Natural killer cell (primary cell): ENCODE data around the gene ZNF26. TPM values are rescaled to one million over a fixed set of nuclear protein-coding genes. Genes with fewer than 3 reads are reported as not detected.
"Not testable (repeated sequence)": the region's sequence is repeated elsewhere in the genome, so short reads cannot be mapped to it uniquely, and the experiment has no call there.

Source experiments
- ATAC-seq, 3 donors: fragments of 150-1000 bp in 2 of 3; fragments of 200-7000 bp in 1 of 3; cut with Tn5 transposase; 1 replicate in 1 of 3; 2 replicates in 2 of 3; pipeline ENCODE4 v1.10.0; 2021; ENCODE audit warnings: mild to moderate bottlenecking in 2 of 3, moderate library complexity in 2 of 3
- DNase-seq, 2 donors: peaks; one replicate each; pipeline versions ENCODE4 v3.0.0 to v3.0.0-alpha.2; 2013 to 2021; ENCODE audit warnings: mixed read lengths in 1 of 2
- H3K27ac ChIP-seq: one replicate; pipeline ENCODE4 v1.5.1; 2013; ENCODE audit warnings: mild to moderate bottlenecking, low read length
- H3K27me3 ChIP-seq: one replicate; pipeline ENCODE4 v1.6.1; 2013; ENCODE audit warnings: low read length; ENCODE audit not compliant: control insufficient read depth, insufficient read depth
- H3K36me3 ChIP-seq: one replicate; pipeline ENCODE4 v1.6.1; 2013; ENCODE audit warnings: low read length; ENCODE audit not compliant: control insufficient read depth, insufficient read depth
- H3K4me1 ChIP-seq: one replicate; pipeline ENCODE4 v1.6.1; 2013; ENCODE audit warnings: low read length; ENCODE audit not compliant: control insufficient read depth, insufficient read depth
- H3K4me3 ChIP-seq: one replicate; pipeline ENCODE4 v1.5.1; 2013; ENCODE audit warnings: low read length
- H3K9me3 ChIP-seq: one replicate; pipeline ENCODE4 v1.6.1; 2013; ENCODE audit warnings: low read length; ENCODE audit not compliant: control insufficient read depth, insufficient read depth
- H3K27ac Mint-ChIP-seq, 2 donors: one replicate each; pipeline ENCODE4 v1.8.0; 2022; ENCODE audit warnings: mild to moderate bottlenecking in 2 of 2, mixed read lengths in 2 of 2, moderate library complexity in 1 of 2
- H3K27me3 Mint-ChIP-seq, 2 donors: one replicate each; pipeline ENCODE4 v1.8.0; 2022; ENCODE audit warnings: low read depth in 2 of 2, mixed read lengths in 2 of 2
- H3K36me3 Mint-ChIP-seq: one replicate; pipeline ENCODE4 v1.8.0; 2022; ENCODE audit warnings: mixed read lengths
- H3K4me1 Mint-ChIP-seq, 2 donors: one replicate each; pipeline ENCODE4 v1.8.0; 2022; ENCODE audit warnings: mixed read lengths in 2 of 2
- H3K4me3 Mint-ChIP-seq: one replicate; pipeline ENCODE4 v1.8.0; 2022; ENCODE audit warnings: mild to moderate bottlenecking, moderate library complexity, mixed read lengths
- H3K9me3 Mint-ChIP-seq, 2 donors: one replicate each; pipeline ENCODE4 v1.8.0; 2022; ENCODE audit warnings: mixed read lengths in 2 of 2
- WGBS: methylation state at CpG from one replicate; pipeline ENCODE4 v1.1.7; 2013; ENCODE audit warnings: missing lambda C conversion rate; ENCODE audit not compliant: insufficient coverage; 5-methylcytosine and 5-hydroxymethylcytosine counted together
- intact Hi-C: fragments of 100-400 bp; cut with micrococcal nuclease; formaldehyde crosslinking; loops from one replicate; pipeline ENCODE4 v1.14.2; 2022
- total RNA-seq, 4 donors: library from RNA; stranded (reverse); fragments of 120-200 nt in 1 of 4; gene quantifications; one replicate each; pipeline versions ENCODE4 v1.2.3 to v1.2.4, GENCODE V29; 2013 to 2022
- TF ChIP-seq, protein P1 (sequence below): fragments of 200-600 bp; IDR thresholded peaks from one replicate; pipeline ENCODE4 v1.8.0; 2022; ENCODE audit warnings: antibody characterized with exemption

The ZNF26 gene
- total RNA-seq, 3 donors from 2014 or later (not counting 1 experiment from before 2014, with no cell fraction given) = 38.7 to 45.1 (median 43.0) TPM

DNA sequence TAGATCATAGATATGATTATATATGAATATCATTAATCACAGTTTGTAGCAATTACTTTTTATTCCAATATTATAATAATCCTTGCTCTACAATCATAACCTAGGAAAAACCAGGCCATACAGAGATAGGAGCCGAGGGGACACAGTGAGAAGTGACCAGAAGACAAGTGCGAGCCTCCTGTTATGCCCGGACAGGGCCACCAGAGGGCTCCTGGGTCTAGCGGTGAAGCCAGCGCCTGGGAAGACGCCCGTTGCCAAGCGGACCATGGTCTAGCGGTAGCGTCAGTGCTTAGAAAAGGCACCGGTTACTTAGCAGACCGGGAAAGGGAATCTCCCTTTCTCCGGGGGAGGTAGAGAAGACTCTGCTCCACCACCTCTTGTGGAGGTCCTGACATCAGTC, 9.3 kb upstream of the ZNF26 start:
- ATAC-seq, intact Hi-C loops, H3K4me3 Mint-ChIP-seq, H3K9me3 ChIP-seq, H3K9me3 Mint-ChIP-seq, H3K36me3 ChIP-seq, H3K27ac ChIP-seq, H3K27ac Mint-ChIP-seq, H3K4me1 Mint-ChIP-seq, H3K4me1 ChIP-seq, H3K36me3 Mint-ChIP-seq, H3K4me3 ChIP-seq, H3K27me3 ChIP-seq: not testable (repeated sequence)
- DNase-seq = peak in 1 of 2 donors; percentile 40
- H3K27me3 Mint-ChIP-seq = peaks cover 7 to 15% of the 10 kb centered on the region in 2 donors
- WGBS = 38% methylated on average over 13 of the region's 13 CpGs
- TF ChIP-seq, protein P1, sequence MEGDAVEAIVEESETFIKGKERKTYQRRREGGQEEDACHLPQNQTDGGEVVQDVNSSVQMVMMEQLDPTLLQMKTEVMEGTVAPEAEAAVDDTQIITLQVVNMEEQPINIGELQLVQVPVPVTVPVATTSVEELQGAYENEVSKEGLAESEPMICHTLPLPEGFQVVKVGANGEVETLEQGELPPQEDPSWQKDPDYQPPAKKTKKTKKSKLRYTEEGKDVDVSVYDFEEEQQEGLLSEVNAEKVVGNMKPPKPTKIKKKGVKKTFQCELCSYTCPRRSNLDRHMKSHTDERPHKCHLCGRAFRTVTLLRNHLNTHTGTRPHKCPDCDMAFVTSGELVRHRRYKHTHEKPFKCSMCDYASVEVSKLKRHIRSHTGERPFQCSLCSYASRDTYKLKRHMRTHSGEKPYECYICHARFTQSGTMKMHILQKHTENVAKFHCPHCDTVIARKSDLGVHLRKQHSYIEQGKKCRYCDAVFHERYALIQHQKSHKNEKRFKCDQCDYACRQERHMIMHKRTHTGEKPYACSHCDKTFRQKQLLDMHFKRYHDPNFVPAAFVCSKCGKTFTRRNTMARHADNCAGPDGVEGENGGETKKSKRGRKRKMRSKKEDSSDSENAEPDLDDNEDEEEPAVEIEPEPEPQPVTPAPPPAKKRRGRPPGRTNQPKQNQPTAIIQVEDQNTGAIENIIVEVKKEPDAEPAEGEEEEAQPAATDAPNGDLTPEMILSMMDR = peak; percentile 29

DNA sequence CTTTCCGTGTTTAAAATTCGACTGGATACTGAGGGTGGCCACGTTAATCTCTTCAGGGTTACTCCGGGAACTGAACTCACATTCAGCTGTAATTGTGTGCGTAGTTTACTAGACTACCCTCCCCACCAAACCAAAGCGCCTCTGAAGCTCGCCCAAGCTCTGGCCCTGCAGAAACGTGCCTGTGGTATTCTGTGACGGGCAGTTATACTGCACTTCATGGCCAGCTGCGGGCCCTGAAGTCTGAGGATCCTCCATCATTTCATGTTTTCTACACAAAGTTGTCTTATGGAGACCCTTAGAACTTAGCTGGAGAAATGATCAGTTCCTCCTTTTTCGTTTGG, 688 bp downstream of the ZNF26 start:
- ATAC-seq (no peak), DNase-seq (no peak)
- peaks cover 3 to 11% of the 10 kb centered on the region in 2 donors for H3K27me3 Mint-ChIP-seq
- intact Hi-C loops = loop anchor here (1.0 to 2.0 kb wide), 6 partner anchors 31 to 194 kb away; partner anchors contain the start of genes CHFR, ZNF10, ZNF140 and ZNF268
- Histone ChIP-seq H3K4me3 (peak overlapping the region; percentile 73), H3K27ac (peak overlapping the region; percentile 89), H3K4me1 (peaks cover 23% of the 10 kb centered on the region), H3K9me3 (peaks cover 4% of the 10 kb centered on the region), H3K27me3 (peaks cover 3% of the 10 kb centered on the region), H3K36me3 (peaks cover 8% of the 10 kb centered on the region)
- TF ChIP-seq, protein P1 = no peak
- WGBS = under 1% methylated on average over 11 of the region's 11 CpGs
- H3K36me3 Mint-ChIP-seq = peaks cover 6% of the 10 kb centered on the region
- peaks cover 28 to 34% of the 10 kb centered on the region in 2 donors for H3K4me1 Mint-ChIP-seq
- H3K4me3 Mint-ChIP-seq = peak overlapping the region; percentile 92
- H3K9me3 Mint-ChIP-seq = peaks cover 0 to 3% of the 10 kb centered on the region in 2 donors
- peak overlapping the region; percentile 95 to 96 for H3K27ac Mint-ChIP-seq

DNA sequence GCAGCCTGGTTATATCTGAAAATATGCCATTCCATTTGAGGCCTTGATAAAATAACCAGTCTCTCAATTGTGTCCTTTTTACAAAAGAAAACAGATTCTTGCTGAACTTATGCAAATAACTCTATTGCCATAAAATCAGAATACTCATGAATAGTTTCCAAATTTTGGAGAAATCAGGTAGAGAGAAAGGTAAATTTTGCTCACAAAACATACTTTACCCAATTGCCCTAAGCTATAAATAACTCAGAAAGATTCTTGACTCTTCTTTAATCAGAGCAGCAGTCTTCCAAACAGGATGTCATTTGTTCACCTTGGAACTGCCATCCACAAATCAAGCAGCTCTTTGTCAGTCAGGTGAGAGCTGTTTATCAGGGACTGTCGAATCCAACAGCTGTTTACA, 12.6 kb downstream of the ZNF26 start:
- Histone ChIP-seq H3K9me3 (peaks cover 82% of the 10 kb centered on the region), H3K4me3 (no peak overlapping the region), H3K27me3 (no peaks in the 10 kb centered on the region), H3K4me1 (no peaks in the 10 kb centered on the region), H3K27ac (no peak overlapping the region), H3K36me3 (peaks cover 12% of the 10 kb centered on the region)
- no peak overlapping the region for H3K27ac Mint-ChIP-seq
- peaks cover 16 to 21% of the 10 kb centered on the region in 2 donors for H3K4me1 Mint-ChIP-seq
- no peak for ATAC-seq
- intact Hi-C loops = no loop called here
- H3K27me3 Mint-ChIP-seq = no peaks in the 10 kb centered on the region
- no peak overlapping the region for H3K4me3 Mint-ChIP-seq
- no peak for DNase-seq
- TF ChIP-seq, protein P1 = no peak
- H3K9me3 Mint-ChIP-seq = peaks cover 8 to 24% of the 10 kb centered on the region in 2 donors
- 38% methylated on average over 1 of the region's 1 CpG for WGBS
- H3K36me3 Mint-ChIP-seq = peaks cover 32% of the 10 kb centered on the region

DNA sequence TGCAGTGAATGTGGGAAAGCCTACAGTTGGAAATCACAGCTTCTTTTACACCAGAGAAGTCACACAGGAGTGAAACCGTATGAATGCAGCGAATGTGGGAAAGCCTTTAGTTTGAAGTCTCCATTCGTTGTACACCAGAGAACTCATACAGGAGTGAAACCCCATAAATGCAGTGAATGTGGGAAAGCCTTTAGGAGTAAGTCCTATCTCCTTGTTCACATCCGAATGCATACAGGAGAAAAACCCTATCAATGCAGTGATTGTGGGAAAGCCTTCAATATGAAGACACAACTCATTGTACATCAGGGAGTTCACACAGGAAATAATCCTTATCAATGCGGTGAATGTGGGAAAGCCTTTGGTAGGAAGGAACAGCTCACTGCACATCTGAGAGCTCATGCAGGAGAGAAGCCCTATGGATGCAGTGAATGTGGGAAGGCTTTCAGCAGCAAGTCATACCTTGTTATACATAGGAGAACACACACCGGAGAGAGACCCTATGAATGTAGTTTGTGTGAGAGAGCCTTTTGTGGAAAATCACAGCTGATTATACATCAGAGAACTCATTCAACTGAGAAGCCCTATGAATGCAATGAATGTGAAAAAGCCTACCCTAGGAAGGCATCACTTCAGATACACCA, 24.6 kb downstream of the ZNF26 start:
- Histone ChIP-seq H3K4me3 (no peak overlapping the region), H3K9me3 (peaks cover 83% of the 10 kb centered on the region), H3K27ac (no peak overlapping the region), H3K27me3 (no peaks in the 10 kb centered on the region), H3K36me3 (peaks cover 61% of the 10 kb centered on the region), H3K4me1 (no peaks in the 10 kb centered on the region)
- no peak for DNase-seq
- Mint-ChIP-seq H3K4me1 (peaks cover 0 to 7% of the 10 kb centered on the region in 2 donors), H3K27me3 (no peaks in the 10 kb centered on the region), H3K4me3 (peak overlapping the region; percentile 18), H3K27ac (peak overlapping the region in 1 of 2 donors; percentile 31), H3K9me3 (peaks cover 15 to 25% of the 10 kb centered on the region in 2 donors), H3K36me3 (peaks cover 57% of the 10 kb centered on the region)
- TF ChIP-seq, protein P1 = no peak
- intact Hi-C loops = no loop called here
- no peak for ATAC-seq
- WGBS = 97% methylated on average over 4 of the region's 6 CpGs
